Kasumi-1 (cell line): Measurements from ENCODE around the gene EFEMP1.

Experiments used
- DNase-seq, 2 experiments: peaks; one replicate each; lab custom pipeline; 2025; lab: John Stamatoyannopoulos, UW

The EFEMP1 gene

GRCh38 chr2:55923091-55923981 is at the start of gene EFEMP1:
Gene EFEMP1 (minus strand): TSS chr2:55923782. CDS start chr2:55922440, 1,342 bp downstream.
- DNase-seq: no peak

GRCh38 chr2:55970500-55970899 is 46.9 kb upstream of the EFEMP1 start:
- DNase-seq: no peak

- DNase-seq: no peak
Observed at GRCh38 chr2:55968941-55969340, 45.4 kb upstream of the EFEMP1 start.

- DNase-seq: no peak
Observed at GRCh38 chr2:55966401-55967118, 43.0 kb upstream of the EFEMP1 start.

GRCh38 chr2:55965966-55966365 is 42.4 kb upstream of the EFEMP1 start:
- no peak for DNase-seq

- no peak for DNase-seq
Observed at GRCh38 chr2:55965276-55965675, 41.7 kb upstream of the EFEMP1 start.

- no peak for DNase-seq
Observed at GRCh38 chr2:55962915-55963314, 39.3 kb upstream of the EFEMP1 start.

GRCh38 chr2:55961318-55961911 is 37.8 kb upstream of the EFEMP1 start:
- DNase-seq: peak; percentile 67 to 75

GRCh38 chr2:55958756-55959155 is 35.2 kb upstream of the EFEMP1 start:
- DNase-seq: no peak

GRCh38 chr2:55957142-55957541 is 33.6 kb upstream of the EFEMP1 start:
- no peak for DNase-seq

- no peak for DNase-seq
Observed at GRCh38 chr2:55954306-55955035, 30.9 kb upstream of the EFEMP1 start.

- no peak for DNase-seq
Observed at GRCh38 chr2:55952415-55952814, 28.8 kb upstream of the EFEMP1 start.

- no peak for DNase-seq
Observed at GRCh38 chr2:55951533-55951932, 28.0 kb upstream of the EFEMP1 start.

- no peak for DNase-seq
Observed at GRCh38 chr2:55949613-55950012, 26.0 kb upstream of the EFEMP1 start.

- no peak for DNase-seq
Observed at GRCh38 chr2:55949211-55949610, 25.6 kb upstream of the EFEMP1 start.

GRCh38 chr2:55948176-55948923 is 24.8 kb upstream of the EFEMP1 start:
- DNase-seq: no peak

- no peak for DNase-seq
Observed at GRCh38 chr2:55947752-55948151, 24.2 kb upstream of the EFEMP1 start.

- no peak for DNase-seq
Observed at GRCh38 chr2:55946793-55947192, 23.2 kb upstream of the EFEMP1 start.

GRCh38 chr2:55943466-55943865 is 19.9 kb upstream of the EFEMP1 start:
- DNase-seq: no peak

- DNase-seq: no peak
Observed at GRCh38 chr2:55936351-55936750, 12.8 kb upstream of the EFEMP1 start.

- DNase-seq: peak in 1 of 2 experiments; percentile 6
Observed at GRCh38 chr2:55934337-55934736, 10.8 kb upstream of the EFEMP1 start.
